GM21447 (cell line): Measurements from ENCODE around the gene PAWR.
A peak's percentile ranks its signal among the peaks of the same experiment; 100 is the strongest.
"Not testable (repeated sequence)": the region's sequence is repeated elsewhere in the genome, so short reads cannot be mapped to it uniquely, and the experiment has no call there.

Source experiments
- ATAC-seq: cut with Tn5 transposase; IDR thresholded peaks from one replicate; pipeline ENCODE4 v1.9.1; 2021; ENCODE audit not compliant: unreplicated experiment

The PAWR gene

DNA sequence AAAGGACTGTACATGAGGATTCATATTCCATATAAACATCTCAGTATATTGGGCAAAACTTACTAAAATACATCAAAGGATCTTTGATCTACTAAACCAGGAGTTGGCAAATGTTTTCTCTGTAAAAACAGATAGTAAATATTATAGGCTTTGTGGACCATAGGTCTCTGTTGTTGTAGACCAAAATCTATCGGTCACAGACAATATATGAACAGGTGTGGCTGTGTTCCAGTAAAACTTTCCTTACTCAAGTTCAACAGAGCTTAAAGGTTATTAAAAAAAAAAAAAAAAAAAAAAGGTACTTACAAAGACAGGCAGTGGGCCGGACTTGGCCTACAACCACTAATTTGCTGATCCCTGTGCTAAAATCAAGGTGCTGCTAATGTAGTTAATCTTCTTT lies 40.3 kb downstream of the PAWR start:
- no peak for ATAC-seq

DNA sequence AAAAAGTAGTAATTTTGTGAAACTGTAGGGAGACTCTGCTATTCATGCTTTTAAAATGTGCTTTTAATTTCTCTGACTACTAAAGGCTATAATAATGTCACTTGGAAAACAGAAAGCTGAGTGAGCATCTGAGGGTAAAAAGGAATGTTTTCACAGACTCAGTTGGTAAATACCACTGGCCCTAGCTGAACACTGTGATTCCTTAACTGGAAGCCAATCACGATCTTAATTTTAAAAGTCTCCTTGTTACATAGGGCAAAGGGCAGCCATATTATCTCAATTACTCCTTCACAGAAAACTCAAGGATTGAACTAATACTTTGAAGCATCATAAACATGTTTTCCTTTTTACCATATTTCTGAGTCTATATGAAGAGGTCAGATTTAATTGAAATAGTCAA lies 41.9 kb downstream of the PAWR start:
- ATAC-seq: no peak

DNA sequence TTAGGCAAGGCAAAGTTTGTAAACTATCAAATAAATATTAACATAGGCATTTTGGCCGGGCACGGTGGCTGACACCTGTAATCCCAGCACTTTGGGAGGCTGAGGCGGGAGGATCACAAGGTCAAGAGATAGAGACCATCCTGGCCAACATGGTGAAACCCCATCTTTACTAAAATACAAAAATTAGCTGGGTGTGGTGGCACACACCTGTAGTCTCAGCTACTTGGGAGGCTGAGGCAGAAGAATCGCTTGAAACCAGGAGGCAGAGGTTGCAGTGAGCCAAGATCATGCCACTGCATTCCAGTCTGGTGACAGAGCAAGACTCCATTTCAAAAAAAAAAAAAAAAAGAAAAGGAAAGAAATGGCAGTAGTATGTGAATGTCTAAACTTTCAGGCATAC lies 43.9 kb downstream of the PAWR start:
- ATAC-seq: not testable (repeated sequence)

DNA sequence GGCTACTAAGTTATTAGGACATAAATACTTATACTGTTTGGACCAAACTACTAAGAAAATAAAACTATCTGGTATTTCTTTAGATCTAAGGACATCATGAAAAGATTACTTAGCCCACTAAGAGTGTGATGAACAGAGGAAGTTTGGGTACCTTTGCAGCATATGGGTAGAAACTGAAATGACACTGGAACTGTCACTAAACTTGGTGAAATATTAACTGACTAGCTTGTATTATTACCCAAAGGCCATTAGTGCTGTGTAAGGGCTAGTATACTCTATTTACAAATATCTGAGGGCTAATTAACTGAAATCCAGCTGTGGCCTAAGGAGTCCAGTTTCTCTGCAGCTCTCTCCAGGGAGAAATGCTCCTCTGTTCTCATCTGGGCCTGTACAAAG lies 45.5 kb downstream of the PAWR start:
- ATAC-seq: peak; percentile 100

DNA sequence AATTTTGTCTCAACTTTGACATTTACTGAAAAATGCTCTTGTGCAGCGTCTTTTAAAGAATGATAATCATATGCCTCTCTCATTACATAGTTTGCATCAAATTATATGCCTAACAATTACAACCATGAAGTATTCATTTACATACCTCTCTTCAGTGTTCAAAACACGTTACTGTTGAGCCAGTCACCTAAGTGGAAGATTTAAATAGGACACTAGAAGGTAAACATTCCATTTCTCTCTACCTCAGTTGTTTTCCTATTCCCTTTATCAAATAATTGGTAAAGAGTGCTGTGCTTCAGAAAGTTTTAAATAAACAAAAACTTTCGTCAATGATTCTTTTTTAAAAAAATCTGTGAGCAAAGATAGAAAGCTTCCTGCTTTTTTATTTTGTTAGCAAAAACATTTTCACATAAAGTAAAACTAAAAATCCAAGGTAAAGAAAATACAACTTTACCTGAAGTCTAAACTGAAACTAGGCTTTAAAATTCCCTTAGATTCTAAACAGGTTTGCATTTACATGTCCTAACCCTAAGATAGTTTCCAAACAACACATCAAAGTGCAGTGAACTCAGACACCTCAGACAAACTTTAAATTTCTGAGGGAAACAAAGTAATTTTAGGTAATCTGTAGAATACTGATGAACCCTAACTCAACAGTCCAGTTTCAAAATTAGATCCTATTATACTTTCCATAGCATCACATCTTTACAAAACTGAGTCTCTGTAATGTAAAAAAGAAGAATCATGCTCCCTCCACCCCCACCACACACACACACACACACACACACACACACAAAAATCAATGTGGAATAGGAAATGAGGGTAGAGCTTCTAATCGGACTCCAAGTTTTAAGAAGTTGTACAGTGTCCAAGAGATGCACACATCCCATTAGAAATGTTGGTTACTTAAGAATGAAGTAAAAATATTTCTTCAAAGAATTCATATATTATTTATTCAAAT lies 46.2 kb downstream of the PAWR start:
- peak; percentile 27 for ATAC-seq

DNA sequence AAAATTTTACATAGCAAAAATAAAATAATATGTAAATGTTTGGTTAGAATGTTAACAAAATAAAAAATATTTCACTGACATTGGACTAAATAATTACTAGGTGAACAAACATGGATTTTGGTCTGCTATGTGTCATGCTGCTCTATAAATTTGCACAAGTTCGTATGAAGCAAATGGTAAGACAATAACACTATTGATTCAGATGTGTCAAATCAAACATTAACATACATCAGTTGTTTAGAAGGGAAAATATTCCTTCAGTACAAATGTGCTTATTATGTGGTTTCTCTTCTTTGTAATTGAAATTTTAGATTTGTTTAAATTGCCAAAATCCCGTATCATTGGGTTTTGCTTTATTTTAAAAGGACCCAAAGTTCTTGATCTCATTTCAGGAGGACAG lies 46.9 kb downstream of the PAWR start:
- ATAC-seq: no peak

DNA sequence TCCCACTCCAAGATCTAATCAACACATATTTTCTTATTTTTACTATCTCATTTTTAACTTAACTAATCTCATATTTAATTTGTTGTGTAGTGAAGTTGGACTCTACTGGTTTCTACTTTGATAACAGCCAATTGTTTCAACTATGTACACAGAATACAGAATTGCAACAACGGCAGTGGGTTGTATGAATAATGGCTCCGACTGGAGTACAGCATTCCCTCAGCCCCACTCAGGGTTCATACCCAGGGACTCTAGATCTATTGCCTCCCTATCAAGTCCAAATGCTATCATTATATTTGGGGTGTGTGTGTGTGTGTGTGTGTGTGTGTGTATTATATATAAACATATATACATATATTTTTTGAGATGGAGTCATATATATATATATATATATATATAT lies 52.3 kb downstream of the PAWR start:
- no peak for ATAC-seq

DNA sequence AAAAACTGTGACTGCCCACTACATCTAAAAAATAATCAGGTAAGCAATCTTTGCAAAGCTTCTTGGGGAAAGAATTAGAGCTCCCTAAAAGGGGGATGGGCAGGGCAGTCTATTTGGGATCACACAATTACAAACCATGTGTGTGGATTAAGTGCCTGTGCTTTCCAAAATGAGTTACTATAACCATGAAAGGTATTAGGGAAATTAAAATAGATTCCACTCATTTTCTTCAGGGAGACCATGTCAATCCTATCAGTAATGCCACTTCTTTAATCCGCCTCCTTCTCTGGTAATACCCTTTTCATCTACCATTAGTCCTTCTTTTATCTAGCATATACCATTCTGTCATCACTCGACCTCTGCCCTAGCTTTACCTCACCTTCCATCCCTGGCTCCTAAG lies 53.7 kb downstream of the PAWR start:
- no peak for ATAC-seq

DNA sequence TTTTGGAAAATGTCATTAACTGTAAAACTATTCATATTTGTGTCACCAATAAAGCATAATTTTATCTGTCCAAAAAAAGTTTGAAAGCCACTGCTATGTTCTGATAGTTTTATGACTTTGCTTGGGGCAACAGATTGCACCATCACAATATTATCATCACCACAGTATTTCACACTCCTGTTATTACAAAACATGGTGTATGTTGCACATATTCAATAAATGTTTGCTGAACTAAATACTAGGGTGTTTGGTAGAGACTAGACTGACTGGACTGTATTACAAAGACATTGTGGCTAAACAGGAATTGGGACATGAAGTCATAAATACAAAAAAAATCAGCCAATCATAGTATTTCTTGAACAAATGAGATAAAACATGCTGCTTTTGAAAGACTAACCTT lies 55.1 kb downstream of the PAWR start:
- no peak for ATAC-seq

DNA sequence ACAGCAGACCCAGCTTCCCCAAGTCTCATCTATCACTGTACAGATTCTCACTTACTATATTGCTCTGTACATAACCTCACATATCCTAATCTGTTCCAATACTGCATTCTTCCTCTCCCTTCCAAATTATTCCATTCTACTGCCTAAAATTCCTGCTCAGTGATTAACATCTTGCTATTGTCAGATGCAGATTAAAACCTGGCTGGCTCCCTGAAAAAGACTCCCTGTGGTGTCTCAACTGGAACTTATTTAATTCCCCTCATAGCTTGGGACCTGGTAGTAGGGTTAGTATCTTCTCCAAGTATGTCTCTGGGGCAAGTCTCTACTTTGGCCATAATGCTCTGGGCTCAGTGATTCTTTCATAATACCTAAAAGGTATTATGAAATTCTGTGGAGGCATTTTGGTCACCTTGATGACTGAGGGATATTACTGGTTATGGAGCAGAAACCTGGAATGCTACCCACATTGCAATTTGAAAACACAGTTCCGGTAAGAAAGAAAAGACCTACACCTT lies 55.8 kb downstream of the PAWR start:
- no peak for ATAC-seq

DNA sequence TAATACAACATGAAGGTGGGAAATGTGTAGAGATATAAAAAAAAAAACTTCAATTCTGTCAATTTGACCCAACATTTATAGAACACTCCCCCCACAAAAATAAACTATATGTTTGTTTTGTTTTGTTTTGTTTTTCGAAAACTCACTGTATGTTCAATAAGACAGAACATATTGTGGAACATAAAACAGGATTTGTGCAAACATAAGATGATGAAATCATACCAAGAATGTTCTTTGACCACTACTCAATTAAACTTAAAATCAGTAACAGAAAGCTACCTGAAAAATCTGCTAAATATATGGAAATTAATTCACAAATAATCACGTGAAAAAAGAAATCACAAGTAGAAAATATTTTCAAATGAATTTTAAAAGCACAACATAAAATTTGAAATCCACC lies 61.2 kb downstream of the PAWR start:
- no peak for ATAC-seq

DNA sequence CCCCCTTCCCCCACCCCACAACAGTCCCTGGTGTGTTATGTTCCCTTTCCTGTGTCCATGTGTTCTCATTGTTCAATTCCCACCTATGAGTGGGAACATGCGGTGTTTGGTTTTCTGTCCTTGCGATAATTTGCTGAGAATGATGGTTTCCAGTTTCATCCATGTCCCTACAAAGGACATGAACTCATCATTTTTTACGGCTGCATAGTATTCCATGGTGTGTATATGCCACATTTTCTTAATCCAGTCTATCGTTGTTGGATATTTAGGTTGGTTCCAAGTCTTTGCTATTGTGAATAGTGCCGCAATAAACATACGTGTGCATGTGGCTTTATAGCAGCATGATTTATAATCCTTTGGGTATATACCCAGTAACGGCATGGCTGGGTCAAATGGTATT lies 64.0 kb downstream of the PAWR start:
- not testable (repeated sequence) for ATAC-seq

DNA sequence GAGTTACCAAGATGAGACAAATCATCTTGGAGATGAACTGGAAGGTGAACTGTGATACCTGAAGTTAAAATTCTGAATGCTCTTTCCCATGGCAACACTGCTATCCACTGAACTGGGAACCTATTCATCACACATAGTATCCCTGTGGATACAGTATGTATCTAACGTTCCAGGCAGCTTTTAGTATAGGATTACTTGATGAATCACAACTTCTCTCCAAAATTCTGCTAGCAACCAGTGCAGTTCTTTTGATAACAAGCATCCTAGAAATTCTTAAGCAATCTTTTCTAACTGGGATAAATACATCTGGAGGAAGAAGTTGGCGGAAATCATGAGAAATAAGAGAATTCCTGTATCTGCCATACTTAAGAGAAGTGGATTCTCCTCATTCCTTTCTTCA lies 66.4 kb downstream of the PAWR start:
- ATAC-seq: no peak

DNA sequence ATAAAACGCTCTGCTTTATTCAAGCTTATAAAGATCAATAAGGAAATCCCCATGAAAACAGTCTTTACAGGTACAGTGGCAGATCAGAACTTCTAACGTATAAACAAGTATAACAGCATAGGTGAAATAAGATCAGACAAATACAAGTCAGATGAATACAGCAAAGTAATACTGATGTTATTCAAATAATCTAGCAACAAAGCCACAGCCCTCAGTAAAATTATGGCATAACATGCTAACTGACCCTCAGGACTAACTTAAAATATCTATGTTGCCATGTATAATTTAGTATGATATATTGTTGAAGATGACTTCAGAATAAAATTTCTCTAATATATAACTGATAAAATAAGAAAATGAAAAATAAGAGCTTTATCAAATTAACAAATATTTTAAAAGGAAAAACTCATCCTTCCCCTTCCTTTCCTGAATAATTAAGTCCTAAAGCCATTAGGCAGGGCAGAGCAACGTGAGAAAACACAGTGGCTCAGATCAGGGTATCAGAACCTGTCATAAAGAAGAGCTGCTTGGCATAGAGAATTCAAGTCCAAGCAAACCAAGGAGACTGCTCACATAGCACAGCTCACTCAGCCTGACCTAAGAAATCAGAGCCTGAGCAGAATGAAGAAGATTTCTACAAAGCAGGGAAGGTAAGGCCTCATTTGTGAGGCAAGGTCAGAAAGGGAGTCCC lies 70.7 kb downstream of the PAWR start:
- ATAC-seq: no peak

DNA sequence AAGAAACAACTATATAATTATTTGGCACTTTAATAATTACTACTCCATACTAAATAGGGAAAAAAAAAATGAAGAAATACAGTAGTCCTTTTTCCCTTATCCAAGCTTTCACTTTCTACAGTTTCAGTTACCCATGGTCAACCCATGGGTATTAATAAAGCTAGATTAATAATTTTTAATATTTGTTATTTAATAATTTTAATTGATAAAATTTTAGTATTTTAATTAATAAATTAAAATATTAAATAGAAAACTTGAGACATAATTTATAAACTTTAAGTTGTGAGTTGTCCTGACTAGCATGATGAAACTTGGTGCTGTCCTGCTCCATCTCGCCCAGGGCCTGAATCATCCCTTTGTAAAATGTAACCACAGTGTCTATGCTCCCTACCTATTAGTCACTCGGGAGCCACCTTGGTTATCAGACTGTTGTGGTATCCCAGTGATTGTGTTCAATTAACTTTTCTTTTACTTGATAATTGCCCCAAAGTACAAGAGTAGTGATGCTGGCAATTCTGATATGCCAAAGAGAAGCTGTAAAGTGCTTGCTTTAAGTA lies 71.8 kb downstream of the PAWR start:
- ATAC-seq: no peak

DNA sequence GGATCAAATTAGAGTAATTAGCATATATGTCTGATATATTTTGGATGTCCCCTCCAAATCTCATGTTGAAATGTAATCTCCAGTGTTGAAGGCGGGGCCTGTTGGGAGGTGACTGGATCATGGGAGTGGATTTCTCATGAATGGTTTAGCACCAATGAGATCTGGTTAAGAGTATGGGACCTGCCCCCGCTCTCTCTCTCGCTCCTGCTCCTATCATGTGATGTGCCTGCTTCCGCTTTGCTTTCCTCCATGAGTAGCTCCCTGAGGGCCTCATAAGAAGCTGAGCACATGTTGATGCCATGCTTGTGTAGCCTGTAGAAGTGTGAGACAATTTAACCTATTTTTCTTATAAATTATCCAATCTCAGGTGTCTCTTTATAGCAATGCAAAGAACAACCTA lies 73.1 kb downstream of the PAWR start:
- no peak for ATAC-seq

DNA sequence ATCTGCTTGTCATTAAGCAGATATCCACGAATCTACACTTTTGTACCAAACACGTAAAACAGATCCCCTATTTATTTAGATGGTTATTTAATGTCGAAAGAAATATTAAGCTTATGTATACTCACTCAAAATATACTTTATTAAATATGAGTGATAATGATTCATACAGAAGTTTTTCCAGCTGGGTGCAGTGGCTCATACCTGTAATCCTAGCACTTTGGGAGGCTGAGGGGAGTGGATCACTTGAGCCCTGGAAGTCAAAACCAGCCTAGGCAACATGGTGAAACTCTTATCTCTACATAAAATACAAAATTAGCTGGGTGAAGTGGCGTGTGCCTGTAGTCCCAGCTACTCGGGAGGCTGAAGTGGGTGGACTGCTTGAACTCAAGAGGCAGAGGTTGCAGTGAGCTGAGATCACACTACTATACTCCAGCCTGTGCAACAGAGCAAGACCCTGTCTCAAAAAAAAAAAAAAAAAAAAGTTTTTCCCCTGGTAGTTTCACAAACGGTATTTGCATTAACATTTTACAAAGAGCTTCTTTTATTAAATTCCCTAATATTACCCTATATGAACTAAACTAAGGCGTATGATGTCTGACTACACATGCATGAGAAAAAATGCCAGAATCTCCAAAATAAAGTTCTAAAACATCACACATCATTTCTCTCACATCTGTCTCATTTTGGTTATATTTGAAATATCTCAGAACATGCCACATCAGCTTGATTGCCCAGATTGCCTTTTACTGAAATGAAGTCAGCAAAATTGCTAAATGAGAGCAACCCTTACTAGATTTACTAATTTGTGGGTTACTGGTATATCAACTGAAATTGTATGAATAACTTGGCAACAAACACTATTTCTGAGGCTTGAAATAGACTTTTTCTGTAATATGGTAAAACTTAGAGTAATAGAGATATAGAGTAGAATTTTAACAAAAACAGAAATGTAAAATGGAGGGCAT lies 74.9 kb downstream of the PAWR start:
- ATAC-seq: peak; percentile 81

DNA sequence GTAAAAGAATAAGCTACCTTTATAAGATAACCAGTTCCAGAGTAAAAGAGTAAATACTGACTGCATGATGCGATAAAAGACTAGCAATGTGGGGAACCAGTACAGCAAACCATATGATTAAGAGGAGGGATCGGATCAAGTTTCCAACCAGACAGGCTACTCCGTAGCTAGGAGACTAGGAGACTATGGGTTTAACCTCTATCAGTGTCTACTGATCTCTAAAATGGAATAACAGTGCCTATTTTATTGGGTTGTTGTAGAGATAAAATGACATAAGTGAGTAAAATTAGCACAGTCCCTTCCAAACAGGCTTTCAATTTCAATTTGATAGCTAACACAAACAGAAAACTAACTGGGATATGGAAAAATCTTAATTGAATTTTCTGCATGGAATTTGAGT lies 76.0 kb downstream of the PAWR start:
- ATAC-seq: no peak

DNA sequence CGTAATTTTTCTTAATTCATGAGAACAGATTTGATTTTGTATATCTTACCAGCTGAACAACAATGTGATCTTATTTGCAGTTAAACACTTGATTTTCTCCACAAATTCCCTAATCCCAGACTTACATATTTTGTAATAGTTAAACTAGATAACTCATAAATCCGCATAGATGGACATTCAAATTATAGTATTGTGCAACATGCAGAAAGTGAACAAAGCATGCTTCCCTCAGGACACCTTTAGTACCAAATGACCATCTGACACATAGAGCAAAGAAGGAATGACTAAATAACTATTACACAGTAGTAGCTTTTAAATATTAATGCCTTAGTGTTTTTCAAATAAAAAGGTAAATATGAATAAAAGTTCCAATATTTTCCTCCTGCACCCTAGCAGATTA lies 88.9 kb downstream of the PAWR start:
- ATAC-seq: no peak

DNA sequence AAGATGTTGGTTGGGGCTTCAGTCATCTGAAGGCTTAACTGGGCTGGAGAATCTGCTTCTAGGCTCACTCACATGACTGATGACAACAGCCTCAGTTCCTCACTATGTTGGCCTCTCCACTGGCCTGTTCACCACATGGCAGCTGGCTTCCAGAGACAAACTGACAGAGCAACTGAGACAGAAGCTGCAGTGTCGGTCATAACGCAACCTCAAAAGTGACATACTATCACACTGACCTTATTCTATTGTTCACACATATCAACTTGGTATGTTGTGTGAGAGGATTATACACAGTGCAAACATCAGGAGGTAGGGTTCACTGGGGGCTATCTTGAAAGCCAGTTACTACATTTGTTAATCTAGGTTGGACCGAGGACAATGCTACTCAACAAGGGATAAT lies 92.9 kb downstream of the PAWR start:
- ATAC-seq: no peak
